ENCODE measurements around the gene NT5C3A. TPM values are rescaled to one million over a fixed set of nuclear protein-coding genes. Genes with fewer than 3 reads are reported as not detected.
A peak's percentile ranks its signal among the peaks of the same experiment; 100 is the strongest.

NT5C3A gene
- total and polyA plus RNA-seq, 2 experiments from 2014 or later = 22.5 to 40.4 TPM

GRCh38 chr7:33040803-33041516, 21.6 kb downstream of the NT5C3A start:
- peak; percentile 54 for DNase-seq
- in situ Hi-C loops (cut with MboI) = no loop called here
- H3K9ac ChIP-seq = 0 out of 2 replicates have a peak overlapping the region, but pooled peaks have one; percentile 10

DNA sequence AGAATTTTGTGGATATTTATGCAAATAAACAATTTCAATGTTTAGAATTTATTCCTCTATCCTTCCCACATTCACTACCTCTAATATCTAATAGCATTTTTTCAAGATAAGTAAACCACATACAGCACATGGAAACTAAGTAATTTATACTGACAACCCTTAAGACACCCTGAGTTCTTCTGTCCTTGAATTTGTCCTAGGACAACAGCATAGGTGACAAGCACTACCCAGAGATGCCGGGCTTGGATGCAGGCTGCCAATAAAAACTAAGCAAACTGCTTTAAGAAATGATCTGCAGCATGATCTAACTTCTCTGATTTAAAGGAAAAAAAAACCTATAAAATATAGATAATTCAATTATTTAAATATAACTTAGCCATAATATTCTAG, 22.7 kb downstream of the NT5C3A start:
- H3K9ac ChIP-seq = peak overlapping the region; percentile 80
- peak overlapping the region; percentile 40 for H3K27ac ChIP-seq
- peaks cover 49% of the 10 kb centered on the region for H3K4me1 ChIP-seq (ENCODE audit: insufficient read depth)
- WGBS, 2 experiments (ENCODE audit: low coverage in 1 of 2, low lambda C conversion rate in 2 of 2, missing lambda C conversion rate in 2 of 2) = 0 to 5% methylated on average over 1 of the region's 1 CpG
- no peaks in the 10 kb centered on the region for H3K9me2 ChIP-seq (ENCODE audit: insufficient read depth)
- no peaks in the 10 kb centered on the region for H3K9me3 ChIP-seq (ENCODE audit: low read depth)
- in situ Hi-C loops (cut with MboI) = no loop called here
- H2AFZ ChIP-seq = peak overlapping the region; percentile 62
- TF ChIP-seq EZH2phosphoT487 (IDR thresholded peaks at IDR 0.05; ENCODE audit: insufficient read depth, low read depth) (no peak), EZH2 (IDR thresholded peaks at IDR 0.05; ENCODE audit: insufficient read depth, poor library complexity, severe bottlenecking) (no peak)
- H3K4me2 ChIP-seq (ENCODE audit: unreplicated experiment) = peak overlapping the region; percentile 100
- peak; percentile 30 for DNase-seq
- peaks cover 16% of the 10 kb centered on the region for H3F3A ChIP-seq (ENCODE audit: insufficient read depth)
- no peaks in the 10 kb centered on the region for H3K27me3 ChIP-seq (replicated peaks; ENCODE audit: insufficient read depth)
- no peaks in the 10 kb centered on the region for H4K20me1 ChIP-seq (ENCODE audit: insufficient read depth)
- H3K79me2 ChIP-seq (ENCODE audit: insufficient read depth) = peaks cover 98% of the 10 kb centered on the region
- H3K36me3 ChIP-seq (ENCODE audit: low read depth) = no peaks in the 10 kb centered on the region
- H3K4me3 ChIP-seq = peak overlapping the region; percentile 81

More at GRCh38 chr7:33040803-33041516, 21.6 kb downstream of the NT5C3A start:
- Histone ChIP-seq H3K79me2 (ENCODE audit: insufficient read depth) (peaks cover 100% of the 10 kb centered on the region), H3F3A (ENCODE audit: insufficient read depth) (peaks cover 12% of the 10 kb centered on the region; the same call in 1 of the 2 replicates), H4K20me1 (ENCODE audit: insufficient read depth) (no peaks in the 10 kb centered on the region), H3K9me2 (ENCODE audit: insufficient read depth) (no peaks in the 10 kb centered on the region), H3K4me1 (ENCODE audit: insufficient read depth) (peaks cover 50% of the 10 kb centered on the region), H3K4me2 (ENCODE audit: unreplicated experiment) (peak overlapping the region; percentile 100), H3K27ac (peak overlapping the region; percentile 16), H3K4me3 (peak overlapping the region; percentile 28), H3K9me3 (ENCODE audit: low read depth) (no peaks in the 10 kb centered on the region), H3K36me3 (ENCODE audit: low read depth) (no peaks in the 10 kb centered on the region), H2AFZ (no peak overlapping the region), H3K27me3 (replicated peaks; ENCODE audit: insufficient read depth) (no peaks in the 10 kb centered on the region)
- TF ChIP-seq EZH2 (IDR thresholded peaks at IDR 0.05; ENCODE audit: insufficient read depth, poor library complexity, severe bottlenecking) = no peak
- no peak for TF ChIP-seq EZH2phosphoT487 (IDR thresholded peaks at IDR 0.05; ENCODE audit: insufficient read depth, low read depth)
- WGBS, 2 experiments (ENCODE audit: low coverage in 1 of 2, low lambda C conversion rate in 2 of 2, missing lambda C conversion rate in 2 of 2) = 70 to 73% methylated on average over 9 of the region's 9 CpGs

- Histone ChIP-seq H3F3A (ENCODE audit: insufficient read depth) (peaks cover 17% of the 10 kb centered on the region), H3K9me3 (ENCODE audit: low read depth) (no peaks in the 10 kb centered on the region), H3K36me3 (ENCODE audit: low read depth) (no peaks in the 10 kb centered on the region), H4K20me1 (ENCODE audit: insufficient read depth) (no peaks in the 10 kb centered on the region), H3K27ac (peak overlapping the region; percentile 40), H3K9ac (peak overlapping the region; percentile 80), H3K79me2 (ENCODE audit: insufficient read depth) (peaks cover 93% of the 10 kb centered on the region), H2AFZ (peak overlapping the region; percentile 62), H3K4me1 (ENCODE audit: insufficient read depth) (peaks cover 49% of the 10 kb centered on the region), H3K9me2 (ENCODE audit: insufficient read depth) (no peaks in the 10 kb centered on the region), H3K4me2 (ENCODE audit: unreplicated experiment) (peak overlapping the region; percentile 100), H3K27me3 (replicated peaks; ENCODE audit: insufficient read depth) (no peaks in the 10 kb centered on the region), H3K4me3 (peak overlapping the region; percentile 81)
- no peak for TF ChIP-seq EZH2 (IDR thresholded peaks at IDR 0.05; ENCODE audit: insufficient read depth, poor library complexity, severe bottlenecking)
- no peak for TF ChIP-seq EZH2phosphoT487 (IDR thresholded peaks at IDR 0.05; ENCODE audit: insufficient read depth, low read depth)
- DNase-seq = peak; percentile 66
- WGBS, 2 experiments (ENCODE audit: low coverage in 1 of 2, low lambda C conversion rate in 2 of 2, missing lambda C conversion rate in 2 of 2) = 13 to 15% methylated on average over 5 of the region's 5 CpGs
- in situ Hi-C loops (cut with MboI) = no loop called here
Observed at GRCh38 chr7:33039257-33039902, 23.2 kb downstream of the NT5C3A start.

DNA sequence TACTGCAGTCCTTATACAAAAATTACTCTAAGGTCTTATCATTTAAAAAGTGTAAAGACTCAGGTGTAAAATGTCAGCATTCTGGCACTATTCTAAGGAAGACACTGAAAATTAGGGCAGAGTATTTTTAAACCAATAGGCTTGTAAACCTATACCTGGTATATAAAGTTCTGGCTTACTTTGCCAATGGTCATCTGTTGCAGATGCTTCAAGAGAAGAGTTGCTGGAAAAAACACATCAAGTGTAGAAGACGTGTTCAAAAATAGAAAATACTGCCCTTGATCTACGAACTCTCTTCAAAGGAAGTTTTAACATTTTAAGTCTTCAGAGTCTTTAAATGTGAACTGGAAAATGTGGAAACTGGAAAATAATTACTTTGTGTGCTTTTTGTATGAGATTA, 23.9 kb downstream of the NT5C3A start:
- Histone ChIP-seq H2AFZ (peak overlapping the region; percentile 62), H3K4me2 (ENCODE audit: unreplicated experiment) (peak overlapping the region; percentile 100), H3K27ac (peak overlapping the region; percentile 40), H3K36me3 (ENCODE audit: low read depth) (no peaks in the 10 kb centered on the region), H3K4me1 (ENCODE audit: insufficient read depth) (peaks cover 48% of the 10 kb centered on the region), H3F3A (ENCODE audit: insufficient read depth) (peaks cover 21% of the 10 kb centered on the region), H3K9me2 (ENCODE audit: insufficient read depth) (no peaks in the 10 kb centered on the region), H3K79me2 (ENCODE audit: insufficient read depth) (peaks cover 86% of the 10 kb centered on the region), H3K9ac (peak overlapping the region; percentile 80), H4K20me1 (ENCODE audit: insufficient read depth) (no peaks in the 10 kb centered on the region), H3K4me3 (peak overlapping the region; percentile 81), H3K27me3 (replicated peaks; ENCODE audit: insufficient read depth) (no peaks in the 10 kb centered on the region), H3K9me3 (ENCODE audit: low read depth) (no peaks in the 10 kb centered on the region)
- DNase-seq = peak; percentile 10
- 24% methylated on average over 2 of the region's 2 CpGs for WGBS, 2 experiments (ENCODE audit: low coverage in 1 of 2, low lambda C conversion rate in 2 of 2, missing lambda C conversion rate in 2 of 2)
- TF ChIP-seq EZH2phosphoT487 (IDR thresholded peaks at IDR 0.05; ENCODE audit: insufficient read depth, low read depth) (no peak), EZH2 (IDR thresholded peaks at IDR 0.05; ENCODE audit: insufficient read depth, poor library complexity, severe bottlenecking) (no peak)
- in situ Hi-C loops (cut with MboI) = no loop called here
